ENCODE measurements around the gene ALG8.
"Not testable (repeated sequence)": the region's sequence is repeated elsewhere in the genome, so short reads cannot be mapped to it uniquely, and the experiment has no call there.

Gene ALG8

GRCh38 chr11:78100261-78100660, 39.2 kb downstream of the ALG8 start:
- H3K27me3 Mint-ChIP-seq (ENCODE audit: low read depth) = no peaks in the 10 kb centered on the region
- no peaks in the 10 kb centered on the region for H3K9me3 Mint-ChIP-seq
- H3K4me3 Mint-ChIP-seq = no peak overlapping the region
- H3K27ac Mint-ChIP-seq = no peak overlapping the region
- peaks cover 5% of the 10 kb centered on the region for H3K4me1 Mint-ChIP-seq (ENCODE audit: low read depth)
- H3K36me3 Mint-ChIP-seq (ENCODE audit: low read depth) = peaks cover 33% of the 10 kb centered on the region

- H3K27ac Mint-ChIP-seq = no peak overlapping the region
- peaks cover 9% of the 10 kb centered on the region for H3K4me1 Mint-ChIP-seq (ENCODE audit: low read depth)
- no peaks in the 10 kb centered on the region for H3K9me3 Mint-ChIP-seq
- H3K36me3 Mint-ChIP-seq (ENCODE audit: low read depth) = peaks cover 38% of the 10 kb centered on the region
- no peaks in the 10 kb centered on the region for H3K27me3 Mint-ChIP-seq (ENCODE audit: low read depth)
- H3K4me3 Mint-ChIP-seq = no peak overlapping the region
These were observed 39.8 kb downstream of the ALG8 start for GRCh38 chr11:78099666-78100065.

- H3K4me1 Mint-ChIP-seq (ENCODE audit: low read depth) = peaks cover 16% of the 10 kb centered on the region
- no peaks in the 10 kb centered on the region for H3K9me3 Mint-ChIP-seq
- H3K4me3 Mint-ChIP-seq = no peak overlapping the region
- peaks cover 38% of the 10 kb centered on the region for H3K36me3 Mint-ChIP-seq (ENCODE audit: low read depth)
- no peak overlapping the region for H3K27ac Mint-ChIP-seq
- no peaks in the 10 kb centered on the region for H3K27me3 Mint-ChIP-seq (ENCODE audit: low read depth)
These were observed 41.6 kb downstream of the ALG8 start for GRCh38 chr11:78097666-78098385.

- Mint-ChIP-seq H3K27ac (peak overlapping the region; percentile 90), H3K4me1 (ENCODE audit: low read depth) (peaks cover 16% of the 10 kb centered on the region), H3K9me3 (no peaks in the 10 kb centered on the region), H3K36me3 (ENCODE audit: low read depth) (peaks cover 21% of the 10 kb centered on the region), H3K4me3 (peak overlapping the region; percentile 10), H3K27me3 (ENCODE audit: low read depth) (no peaks in the 10 kb centered on the region)
These were observed 45.2 kb downstream of the ALG8 start for GRCh38 chr11:78094250-78094649.

- not testable (repeated sequence) for H3K27ac Mint-ChIP-seq; H3K36me3 Mint-ChIP-seq (ENCODE audit: low read depth)
These were observed 52.8 kb downstream of the ALG8 start for GRCh38 chr11:78086521-78087074.

GRCh38 chr11:78085972-78086371, 53.5 kb downstream of the ALG8 start:
- H3K4me1 Mint-ChIP-seq (ENCODE audit: low read depth) = peaks cover 11% of the 10 kb centered on the region
- no peak overlapping the region for H3K27ac Mint-ChIP-seq
- no peak overlapping the region for H3K4me3 Mint-ChIP-seq
- no peaks in the 10 kb centered on the region for H3K36me3 Mint-ChIP-seq (ENCODE audit: low read depth)
- no peaks in the 10 kb centered on the region for H3K9me3 Mint-ChIP-seq
- H3K27me3 Mint-ChIP-seq (ENCODE audit: low read depth) = no peaks in the 10 kb centered on the region

More at GRCh38 chr11:78086521-78087074, 52.8 kb downstream of the ALG8 start:
- not testable (repeated sequence) for H3K4me1 Mint-ChIP-seq (ENCODE audit: low read depth); H3K4me3 Mint-ChIP-seq; H3K9me3 Mint-ChIP-seq; H3K27me3 Mint-ChIP-seq (ENCODE audit: low read depth)

GRCh38 chr11:78084506-78084905, 54.9 kb downstream of the ALG8 start:
- H3K36me3 Mint-ChIP-seq (ENCODE audit: low read depth); H3K27ac Mint-ChIP-seq; H3K27me3 Mint-ChIP-seq (ENCODE audit: low read depth); H3K4me3 Mint-ChIP-seq; H3K9me3 Mint-ChIP-seq: not testable (repeated sequence)
- H3K4me1 Mint-ChIP-seq (ENCODE audit: low read depth) = peaks cover 14% of the 10 kb centered on the region

- H3K4me3 Mint-ChIP-seq = no peak overlapping the region
These were observed 56.4 kb downstream of the ALG8 start for GRCh38 chr11:78083021-78083420.

GRCh38 chr11:78082146-78082545, 57.3 kb downstream of the ALG8 start:
- Mint-ChIP-seq H3K27ac (peak overlapping the region; percentile 1), H3K9me3 (no peaks in the 10 kb centered on the region), H3K36me3 (ENCODE audit: low read depth) (peaks cover 4% of the 10 kb centered on the region), H3K4me3 (no peak overlapping the region), H3K4me1 (ENCODE audit: low read depth) (peaks cover 26% of the 10 kb centered on the region), H3K27me3 (ENCODE audit: low read depth) (no peaks in the 10 kb centered on the region)

More at GRCh38 chr11:78083021-78083420, 56.4 kb downstream of the ALG8 start:
- H3K27ac Mint-ChIP-seq = no peak overlapping the region
- H3K9me3 Mint-ChIP-seq = no peaks in the 10 kb centered on the region
- H3K27me3 Mint-ChIP-seq (ENCODE audit: low read depth) = no peaks in the 10 kb centered on the region
- H3K4me1 Mint-ChIP-seq (ENCODE audit: low read depth) = peaks cover 19% of the 10 kb centered on the region
- peaks cover 4% of the 10 kb centered on the region for H3K36me3 Mint-ChIP-seq (ENCODE audit: low read depth)

GRCh38 chr11:78081583-78081982, 57.8 kb downstream of the ALG8 start:
- H3K27me3 Mint-ChIP-seq (ENCODE audit: low read depth) = no peaks in the 10 kb centered on the region
- peaks cover 32% of the 10 kb centered on the region for H3K4me1 Mint-ChIP-seq (ENCODE audit: low read depth)
- peak overlapping the region; percentile 51 for H3K27ac Mint-ChIP-seq
- H3K9me3 Mint-ChIP-seq = no peaks in the 10 kb centered on the region
- peak overlapping the region; percentile 93 for H3K4me3 Mint-ChIP-seq
- H3K36me3 Mint-ChIP-seq (ENCODE audit: low read depth) = peaks cover 6% of the 10 kb centered on the region

- H3K27me3 Mint-ChIP-seq (ENCODE audit: low read depth) = no peaks in the 10 kb centered on the region
- peaks cover 35% of the 10 kb centered on the region for H3K4me1 Mint-ChIP-seq (ENCODE audit: low read depth)
- no peaks in the 10 kb centered on the region for H3K9me3 Mint-ChIP-seq
- peaks cover 7% of the 10 kb centered on the region for H3K36me3 Mint-ChIP-seq (ENCODE audit: low read depth)
- peak overlapping the region; percentile 93 for H3K4me3 Mint-ChIP-seq
- H3K27ac Mint-ChIP-seq = peak overlapping the region; percentile 51
These were observed 58.5 kb downstream of the ALG8 start for GRCh38 chr11:78080818-78081495.

- Mint-ChIP-seq H3K27me3 (ENCODE audit: low read depth) (no peaks in the 10 kb centered on the region), H3K4me1 (ENCODE audit: low read depth) (peaks cover 38% of the 10 kb centered on the region), H3K4me3 (peak overlapping the region; percentile 93), H3K9me3 (no peaks in the 10 kb centered on the region), H3K36me3 (ENCODE audit: low read depth) (peaks cover 7% of the 10 kb centered on the region), H3K27ac (peak overlapping the region; percentile 88)
These were observed 59.2 kb downstream of the ALG8 start for GRCh38 chr11:78080084-78080817.

GRCh38 chr11:78079232-78080083, 60.0 kb downstream of the ALG8 start, which contains the start of gene NDUFC2:
NDUFC2 (minus strand) TSS chr11:78079862; CDS start chr11:78079744, 118 bp downstream.
- no peaks in the 10 kb centered on the region for H3K27me3 Mint-ChIP-seq (ENCODE audit: low read depth)
- H3K36me3 Mint-ChIP-seq (ENCODE audit: low read depth) = peaks cover 10% of the 10 kb centered on the region
- H3K27ac Mint-ChIP-seq = peak within 1 kb of the TSS; percentile 88
- no peaks in the 10 kb centered on the region for H3K9me3 Mint-ChIP-seq
- peaks cover 44% of the 10 kb centered on the region for H3K4me1 Mint-ChIP-seq (ENCODE audit: low read depth)
- peak within 1 kb of the TSS; percentile 93 for H3K4me3 Mint-ChIP-seq

All from T-helper 1 cell treated with Interleukin-12 subunit alpha and Interleukin-12 subunit beta and Interleukin-4 antibody, amounts not matched to agents 30 μg/mL and 1 μg/mL, for 36 hours (primary cell).